Stimulated activated CD4-positive, alpha-beta T cell treated with anti-CD3 and anti-CD28 coated beads, Interleukin-12 subunit alpha, Interleukin-12 subunit beta, amount 100 ng/mL, for 4 hours (primary cell): ENCODE measurements around the gene CFAP46.

Experiments used
- DNase-seq: peaks from one replicate; pipeline ENCODE4 v3.0.0-alpha.2; 2020

The CFAP46 gene

DNA sequence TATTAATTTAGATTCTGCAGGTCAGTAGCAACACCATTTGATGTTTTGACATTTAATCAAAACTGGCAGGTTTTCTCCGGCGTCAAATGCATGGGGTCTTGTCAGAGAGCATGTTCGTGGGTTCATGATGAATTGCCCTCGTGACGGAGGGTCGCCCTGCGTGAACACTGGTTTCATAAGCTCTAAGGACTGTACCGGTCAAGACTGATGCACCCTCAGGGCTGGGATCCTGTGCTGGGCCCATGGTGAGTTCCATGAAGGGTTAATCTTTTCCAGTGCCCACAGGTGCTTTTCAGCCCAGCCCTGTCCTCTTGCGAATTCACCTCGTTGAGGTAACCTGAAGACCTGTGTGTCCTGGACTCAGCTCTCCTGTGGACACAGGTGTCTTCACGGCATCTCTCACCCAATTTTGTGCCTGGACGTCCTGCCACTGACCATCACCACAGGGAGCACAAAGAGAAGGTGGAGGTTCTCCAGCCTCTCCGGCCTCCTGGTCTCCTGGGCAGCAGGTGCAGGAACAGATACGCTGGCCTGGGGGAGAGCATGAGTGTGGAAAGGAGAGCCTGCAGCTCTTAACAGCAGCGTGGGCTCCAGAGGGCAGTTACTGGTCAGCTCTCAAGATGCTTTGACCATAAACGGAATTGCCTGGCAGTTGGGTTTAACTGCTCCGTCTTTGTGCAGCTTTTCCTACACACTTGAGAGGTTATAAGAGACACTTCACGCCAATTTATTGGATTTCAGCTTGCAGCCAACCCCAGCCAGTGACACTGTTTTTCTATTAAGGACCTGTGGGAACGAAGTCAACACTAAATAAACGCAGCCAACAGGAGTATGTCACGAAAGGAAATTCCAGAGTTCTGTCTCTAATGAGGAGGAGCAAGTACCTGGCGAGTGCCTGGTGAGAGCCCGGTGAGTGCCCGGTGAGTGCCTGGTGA, 37.4 kb upstream of the CFAP46 start:
- DNase-seq: no peak

DNA sequence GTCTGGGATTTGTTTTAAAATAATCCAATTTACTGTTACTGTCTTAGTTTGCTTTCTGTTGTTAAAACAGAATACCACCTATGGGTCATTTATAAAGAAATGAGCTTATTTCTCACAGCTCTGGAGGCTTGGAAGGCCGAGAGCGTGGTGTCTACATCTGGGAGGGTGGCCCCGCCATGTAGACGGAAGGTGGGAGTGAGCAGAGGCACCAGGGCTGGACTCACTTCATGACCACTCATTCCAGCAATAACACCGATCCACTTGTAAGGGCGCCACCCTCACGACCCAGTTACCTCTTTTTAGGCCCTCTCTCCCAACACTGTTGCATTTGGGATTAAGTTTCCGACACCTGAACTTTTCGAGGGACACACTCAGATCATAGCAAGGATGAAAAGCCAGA, 36.2 kb upstream of the CFAP46 start:
- DNase-seq: no peak

DNA sequence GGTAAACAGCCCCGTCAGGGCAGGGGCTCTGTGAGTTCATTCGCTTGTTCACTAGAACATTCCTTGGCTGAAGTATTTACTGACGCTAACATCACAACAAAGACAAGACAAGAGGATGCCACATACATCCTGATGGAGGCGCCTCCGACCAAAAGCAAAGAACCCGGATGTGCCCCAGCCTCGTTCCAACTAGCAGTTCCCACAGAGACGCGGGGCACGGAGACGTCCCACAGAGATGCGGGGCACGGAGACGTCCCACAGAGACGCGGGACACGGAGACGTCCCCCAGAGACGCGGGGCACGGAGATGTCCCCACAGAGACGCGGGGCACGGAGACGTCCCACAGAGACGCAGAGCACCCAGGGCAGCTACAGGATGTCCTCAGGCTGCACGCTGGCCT, 35.4 kb upstream of the CFAP46 start:
- DNase-seq: no peak

DNA sequence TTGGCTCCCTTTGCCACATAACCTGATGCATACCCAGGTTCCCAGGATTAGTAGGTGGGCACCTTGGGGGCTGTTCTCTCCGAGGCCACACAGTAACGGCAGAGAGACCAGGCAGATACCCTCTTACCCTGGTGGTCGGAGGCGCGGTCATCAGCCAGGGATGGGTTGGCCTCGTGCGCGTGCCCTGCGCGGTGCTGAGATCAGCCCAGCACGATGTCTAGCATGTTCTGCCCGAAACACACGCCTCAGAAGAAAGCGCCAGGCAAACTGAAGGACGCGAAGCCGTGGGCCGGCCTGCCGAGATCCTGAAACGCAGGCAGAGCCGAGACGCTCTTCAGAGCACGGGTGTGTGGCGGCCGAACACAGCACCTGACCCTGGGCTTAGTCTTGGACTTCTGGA, 34.7 kb upstream of the CFAP46 start:
- DNase-seq: no peak

DNA sequence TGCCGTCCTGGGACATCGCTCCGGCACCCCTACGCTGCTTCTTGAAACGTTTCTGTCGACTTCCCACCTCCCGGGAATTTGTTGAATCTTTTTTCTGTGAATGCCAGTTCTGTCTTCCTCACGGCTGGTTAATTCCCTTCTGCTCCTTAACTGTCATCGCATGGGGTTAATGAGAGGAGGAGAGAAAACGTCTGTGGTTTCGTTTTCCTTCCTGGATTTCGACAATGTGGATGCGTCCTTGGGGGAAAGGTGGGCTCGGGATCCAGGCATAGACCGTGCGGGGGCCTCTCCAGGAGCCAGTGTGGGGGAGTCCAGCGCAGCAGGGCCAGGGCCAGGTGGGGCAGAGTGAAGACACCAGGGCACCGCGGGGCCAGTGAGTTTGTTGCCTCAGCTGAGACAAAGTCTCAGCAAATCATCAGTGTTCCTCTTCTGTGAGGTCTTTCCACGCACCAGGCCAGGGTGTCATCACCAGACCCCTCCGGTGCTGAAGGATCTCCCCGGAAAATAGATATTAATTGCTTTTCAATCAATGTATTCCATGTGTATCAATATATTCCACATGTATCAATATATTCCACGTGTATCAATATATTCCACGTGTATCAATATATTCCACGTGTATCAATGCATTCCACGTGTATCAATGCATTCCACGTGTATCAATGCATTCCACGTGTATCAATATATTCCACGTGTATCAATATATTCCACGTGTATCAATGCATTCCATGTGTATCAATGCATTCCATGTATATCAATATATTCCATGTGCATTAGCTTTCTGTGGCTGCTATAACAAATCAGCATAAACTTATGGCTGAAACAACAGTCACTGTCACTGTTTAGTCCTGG, 33.7 kb upstream of the CFAP46 start:
- no peak for DNase-seq

DNA sequence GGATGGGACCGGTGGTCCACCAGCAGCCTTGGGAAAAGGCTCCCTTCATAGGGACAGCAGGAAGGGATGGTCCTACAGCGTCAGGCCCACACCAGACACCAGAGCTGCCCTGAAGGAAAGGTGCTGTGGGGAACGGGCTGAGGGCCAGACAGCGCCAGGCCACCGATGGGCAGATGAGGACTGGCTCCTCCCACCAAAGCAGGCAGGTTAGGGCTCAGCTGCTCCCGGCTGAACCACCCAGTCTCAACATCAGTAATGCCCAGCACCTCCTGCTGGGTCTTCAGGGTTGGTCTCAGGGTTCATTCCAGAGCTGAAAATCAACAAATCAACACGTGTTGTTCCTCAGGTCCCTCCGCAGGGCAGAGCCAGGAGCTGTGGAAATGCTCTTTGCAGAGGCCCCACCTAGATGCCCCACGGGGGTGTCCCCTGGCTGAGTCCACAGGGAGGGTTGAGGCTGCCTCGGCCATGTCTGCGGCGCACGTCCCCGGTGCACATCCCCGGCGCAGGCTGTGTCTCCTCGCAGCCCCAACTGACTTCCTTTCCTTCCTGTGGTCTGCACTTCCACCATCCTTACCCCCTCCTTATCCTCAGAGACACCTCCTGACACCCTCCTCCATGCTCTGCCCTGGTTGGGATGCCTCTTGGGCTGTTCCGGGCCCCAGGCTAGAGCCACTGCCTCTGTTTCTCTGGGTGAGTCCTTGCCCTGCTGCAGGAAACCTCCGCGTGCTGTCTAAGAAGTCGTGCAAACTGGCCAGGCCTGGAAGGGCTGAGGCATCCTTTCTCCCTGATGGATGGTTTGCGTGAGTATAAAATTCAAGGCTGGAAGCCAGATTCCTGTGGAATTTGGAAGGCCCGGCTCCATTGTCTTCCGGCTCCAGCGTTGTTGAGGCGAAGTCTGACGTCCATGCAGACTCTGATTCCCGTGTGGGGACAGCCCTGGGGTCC, 32.8 kb upstream of the CFAP46 start:
- DNase-seq: no peak

- DNase-seq: no peak
Observed at GRCh38 chr10:132974249-132974796, 32.0 kb upstream of the CFAP46 start.

GRCh38 chr10:132973903-132974241, 31.5 kb upstream of the CFAP46 start:
- no peak for DNase-seq

GRCh38 chr10:132972986-132973902, 30.9 kb upstream of the CFAP46 start:
- no peak for DNase-seq

DNA sequence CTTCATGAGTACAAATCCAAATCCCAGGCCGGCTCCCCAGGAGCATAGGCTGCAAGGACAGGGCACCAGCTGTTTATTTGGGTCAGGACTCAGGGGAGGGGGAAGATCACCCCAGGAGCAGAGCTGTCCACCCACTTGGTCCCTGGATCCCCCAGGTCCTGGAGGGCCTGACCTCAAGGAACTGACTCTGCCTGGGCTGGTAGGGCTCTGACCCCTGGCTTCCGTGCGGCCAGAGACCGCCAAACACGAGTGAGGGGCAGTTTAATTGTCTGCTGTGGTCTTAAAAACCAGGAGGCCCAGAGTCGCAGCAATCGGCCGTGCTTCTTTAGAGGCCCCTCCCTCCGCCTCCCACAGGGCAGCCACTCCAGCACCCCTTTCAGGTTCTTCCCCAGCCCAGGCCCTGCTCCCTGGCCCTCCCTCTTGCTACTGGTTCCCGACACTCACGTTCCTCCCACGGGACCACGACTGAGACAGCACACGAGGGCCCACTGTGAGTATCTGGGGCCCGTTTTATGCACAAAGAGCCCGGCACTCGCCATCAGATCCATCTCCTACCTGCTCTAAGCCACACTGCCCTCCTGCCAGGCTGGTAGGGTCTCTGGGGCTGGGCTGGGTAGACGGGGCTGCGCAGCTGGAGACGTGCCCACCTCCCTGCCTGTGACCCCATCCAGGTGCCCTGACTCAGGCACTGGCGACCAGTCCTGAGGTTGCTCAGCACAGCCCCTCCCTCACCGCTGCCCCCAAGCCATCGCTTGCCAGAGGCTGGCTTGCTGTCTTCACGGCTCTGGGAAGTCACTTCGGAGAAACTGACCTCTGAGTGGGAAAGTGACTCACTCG, 30.0 kb upstream of the CFAP46 start:
- no peak for DNase-seq

DNA sequence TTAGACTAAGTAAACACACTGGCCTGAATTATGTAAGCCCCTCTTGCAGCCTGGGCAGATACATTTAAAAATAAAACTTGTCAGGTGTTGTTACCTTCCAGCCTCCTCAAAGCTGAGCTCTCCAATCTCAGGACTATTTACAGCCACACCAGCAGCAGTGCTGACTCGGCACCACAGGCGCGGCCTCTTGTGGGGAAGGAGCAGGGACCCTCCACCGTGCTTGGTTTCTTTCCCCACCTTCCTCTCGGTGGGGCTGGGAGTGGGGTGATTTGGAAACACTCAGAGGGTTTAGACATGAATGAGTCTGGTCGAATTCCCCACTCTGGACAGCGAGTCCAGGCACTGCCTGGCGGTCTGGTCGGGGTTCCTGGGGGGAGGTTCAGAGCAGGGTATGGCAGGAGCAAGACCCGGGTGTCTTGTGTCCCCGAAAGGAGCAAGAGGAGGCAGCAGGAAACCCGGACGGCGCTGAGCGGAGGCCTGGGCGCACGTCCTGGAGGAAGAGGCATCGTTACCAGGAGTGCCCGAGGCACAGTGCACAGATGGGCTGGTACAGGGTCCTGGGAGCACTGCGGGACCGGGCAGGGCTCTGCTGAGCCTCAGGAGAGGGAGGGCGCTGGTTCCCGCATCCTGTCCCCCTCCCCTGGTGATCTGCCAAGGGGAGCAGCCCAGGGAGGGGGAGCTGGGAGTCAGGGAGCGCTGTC, 29.2 kb upstream of the CFAP46 start:
- no peak for DNase-seq

DNA sequence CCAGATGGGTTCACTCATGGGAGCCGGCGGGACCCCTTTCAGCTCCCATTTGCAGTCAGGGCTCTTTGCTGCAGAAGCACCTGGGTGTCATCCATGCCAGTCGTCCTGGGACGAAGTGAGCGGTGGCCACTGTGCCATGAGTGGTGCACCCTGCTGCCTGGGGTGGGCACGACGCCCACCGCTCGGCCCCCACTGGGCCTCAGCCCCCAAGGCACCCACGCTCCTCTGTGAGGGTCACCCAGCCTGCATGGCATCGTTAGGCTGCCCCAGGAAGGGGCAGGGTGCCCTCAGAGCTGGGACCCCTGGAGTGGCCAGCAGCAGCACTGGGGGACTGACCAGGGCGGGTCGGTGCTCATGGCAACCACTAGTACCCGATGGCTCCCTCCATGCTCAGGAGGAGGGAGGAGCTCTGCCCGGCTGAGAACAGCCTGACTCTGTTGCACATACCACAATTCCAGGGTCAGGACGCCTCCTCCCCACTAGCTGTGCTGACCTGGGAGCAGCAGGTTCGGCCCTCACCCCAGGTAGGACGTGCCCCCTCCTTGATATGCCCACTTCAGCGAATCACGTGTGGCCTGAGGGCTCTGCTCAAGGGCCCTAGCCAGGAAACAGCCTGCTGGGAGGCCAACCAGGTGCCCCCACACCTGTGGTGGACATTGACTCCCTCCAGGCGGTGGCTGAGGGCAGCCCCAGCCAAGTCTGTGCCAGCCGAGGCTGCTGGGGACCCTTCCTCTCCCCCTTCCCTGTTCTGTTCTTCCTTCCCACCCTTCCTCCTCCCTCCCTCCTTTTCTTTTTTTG, 28.5 kb upstream of the CFAP46 start:
- no peak for DNase-seq

GRCh38 chr10:132967540-132967939, 25.2 kb upstream of the CFAP46 start:
- DNase-seq: no peak

DNA sequence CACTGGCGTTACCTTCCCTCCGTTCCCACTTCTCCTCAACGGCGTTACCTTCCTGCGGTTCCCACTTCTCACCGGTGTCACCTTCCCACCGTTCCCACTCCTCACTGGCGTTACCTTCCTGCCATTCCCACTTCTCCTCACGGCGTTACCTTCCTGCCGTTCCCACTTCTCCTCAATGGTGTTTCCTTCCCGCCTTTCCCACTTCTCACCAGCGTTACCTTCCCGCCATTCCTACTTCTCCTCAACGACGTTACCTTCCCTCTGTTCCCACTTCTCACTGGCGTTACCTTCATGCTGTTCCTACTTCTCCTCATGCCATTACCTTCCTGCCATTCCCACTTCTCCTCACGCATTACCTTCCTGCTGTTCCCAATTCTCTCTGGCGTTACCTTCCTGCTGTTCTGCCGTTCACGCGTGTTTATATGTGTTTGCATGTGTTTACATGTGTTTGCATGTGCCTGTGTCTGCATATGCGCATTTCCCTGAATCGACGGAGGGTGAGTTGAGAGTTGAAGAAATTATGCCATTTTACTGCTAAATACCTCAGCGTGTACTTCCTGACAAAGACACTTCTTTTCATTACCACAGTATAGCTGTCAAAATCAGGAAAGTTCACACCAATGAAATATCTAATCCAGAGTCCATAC, 23.2 kb upstream of the CFAP46 start:
- no peak for DNase-seq

DNA sequence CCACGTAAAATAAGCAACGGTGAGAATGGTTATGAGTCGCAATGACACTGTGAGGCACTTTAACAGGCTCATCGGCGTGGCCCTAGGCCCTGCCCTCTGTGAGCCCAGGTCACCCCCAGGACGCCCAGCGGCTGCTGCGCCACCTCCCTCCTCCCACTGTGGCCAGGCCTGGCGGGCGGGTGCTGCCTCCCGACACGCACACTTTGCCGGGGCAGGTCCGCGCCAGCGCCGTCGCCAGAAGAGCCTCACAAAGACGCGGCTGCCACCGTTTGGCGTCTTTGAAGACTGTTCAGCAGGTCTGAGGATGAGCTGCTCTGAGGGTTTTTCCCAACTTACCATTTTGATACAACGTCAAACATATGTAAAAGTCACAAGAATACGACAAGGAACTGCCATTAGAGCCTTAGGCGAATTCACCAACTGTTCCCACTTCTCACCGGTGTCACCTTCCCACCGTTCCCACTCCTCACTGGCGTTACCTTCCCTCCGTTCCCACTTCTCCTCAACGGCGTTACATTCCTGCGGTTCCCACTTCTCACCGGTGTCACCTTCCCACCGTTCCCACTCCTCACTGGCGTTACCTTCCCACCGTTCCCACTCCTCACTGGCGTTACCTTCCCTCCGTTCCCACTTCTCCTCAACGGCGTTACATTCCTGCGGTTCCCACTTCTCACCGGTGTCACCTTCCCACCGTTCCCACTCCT, 22.5 kb upstream of the CFAP46 start:
- DNase-seq: peak; percentile 25

GRCh38 chr10:132964231-132964630, 21.9 kb upstream of the CFAP46 start:
- DNase-seq: no peak

DNA sequence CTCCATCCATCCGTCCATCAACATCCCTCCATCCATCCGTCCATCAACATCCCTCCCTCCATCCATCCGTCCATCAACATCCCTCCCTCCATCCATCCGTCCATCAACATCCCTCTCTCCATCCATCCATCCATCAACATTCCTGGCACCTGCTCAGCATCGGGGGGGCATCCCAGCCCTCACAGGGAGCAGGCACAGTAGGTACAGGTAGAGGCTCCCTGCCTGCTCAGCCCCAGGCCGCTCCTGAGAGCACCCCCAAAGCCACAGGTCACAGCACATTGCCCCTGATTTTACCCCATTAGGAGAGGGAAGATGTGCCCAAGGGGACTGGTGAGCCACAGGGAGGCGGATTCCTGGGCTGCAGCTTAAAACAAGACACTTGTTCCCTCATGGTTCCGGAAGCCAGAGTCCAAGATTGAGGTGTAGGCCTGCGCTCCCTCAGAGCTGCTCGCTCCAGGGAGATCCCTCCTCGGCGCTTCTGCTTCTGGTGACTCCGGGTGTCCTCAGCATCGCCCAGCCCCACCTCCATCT, 21.1 kb upstream of the CFAP46 start:
- DNase-seq: no peak
